Activated CD4-positive, alpha-beta memory T cell treated with anti-CD3 and anti-CD28 coated beads for 36 hours (primary cell): ENCODE data around the gene SLCO4A1. TPM values are rescaled to one million over a fixed set of nuclear protein-coding genes. Genes with fewer than 3 reads are reported as not detected.

Source experiments
- CTCF ChIA-PET: fragments of 350-600 bp; sonication (Branson Sonifier 250); formaldehyde crosslinking; loops from one replicate; lab custom pipeline; 2021; ENCODE audit warnings: antibody characterized with exemption, inconsistent platforms; lab: Charles Lee
- POLR2A ChIA-PET: fragments of 350-600 bp; sonication (Branson Sonifier 250); formaldehyde crosslinking; loops from one replicate; lab custom pipeline; 2021; ENCODE audit warnings: antibody characterized with exemption; lab: Charles Lee
- DNase-seq: peaks from one replicate; pipeline ENCODE4 v3.0.0-alpha.2; 2020
- H3K27ac Mint-ChIP-seq: one replicate; pipeline ENCODE4 v1.8.0; 2021; ENCODE audit warnings: mixed read lengths
- H3K27me3 Mint-ChIP-seq: one replicate; pipeline ENCODE4 v1.8.0; 2021; ENCODE audit warnings: mixed read lengths
- H3K36me3 Mint-ChIP-seq: one replicate; pipeline ENCODE4 v1.8.0; 2021; ENCODE audit warnings: mixed read lengths
- H3K4me1 Mint-ChIP-seq: one replicate; pipeline ENCODE4 v1.8.0; 2021; ENCODE audit warnings: low read depth, mixed read lengths
- H3K4me3 Mint-ChIP-seq: one replicate; pipeline ENCODE4 v1.8.0; 2021; ENCODE audit warnings: mild to moderate bottlenecking, mixed read lengths
- H3K9me3 Mint-ChIP-seq: one replicate; pipeline ENCODE4 v1.8.0; 2021; ENCODE audit warnings: mixed read lengths
- intact Hi-C: fragments of 100-400 bp; cut with micrococcal nuclease; formaldehyde crosslinking; loops from one replicate; pipeline ENCODE4 v1.15.1; 2023
- total RNA-seq, 2 experiments: library from RNA; stranded (reverse); gene quantifications; one replicate each; pipeline ENCODE4 v1.2.3, GENCODE V29; 2021

SLCO4A1 gene
- total RNA-seq, 2 experiments from 2014 or later: 29.6 to 30.7 TPM

DNA sequence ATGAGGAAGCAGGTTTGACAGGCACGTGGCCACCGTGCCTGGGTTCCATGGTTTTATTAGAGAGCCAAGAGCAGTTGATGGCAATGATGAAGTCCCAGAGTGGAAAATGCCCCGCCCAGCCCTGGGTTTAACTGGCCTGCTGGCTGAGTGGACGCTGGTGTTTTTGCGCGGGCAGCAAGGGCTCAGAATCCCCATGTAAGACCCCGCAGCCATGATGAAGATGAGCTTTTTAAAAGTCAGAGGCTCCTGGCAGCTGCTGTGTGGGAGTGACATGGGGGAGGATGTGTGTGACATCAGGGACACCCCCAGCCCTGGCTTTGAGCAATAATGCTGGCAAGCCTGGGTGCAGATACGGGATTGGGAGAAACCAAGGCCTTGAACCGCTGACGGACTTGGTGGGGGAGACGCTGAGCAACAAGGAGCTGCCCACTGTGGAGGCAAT, 33.0 kb upstream of the SLCO4A1 start:
- DNase-seq: no peak
- intact Hi-C loops: no loop called here
- ChIA-PET CTCF (interaction anchor here (1.6 kb wide), 1 partner anchor 110 kb away, joined by 9 read pairs; no protein-coding TSS in a partner anchor), POLR2A (no interaction called here)
- no peak overlapping the region for H3K4me3 Mint-ChIP-seq
- peaks cover 1% of the 10 kb centered on the region for H3K27me3 Mint-ChIP-seq
- H3K27ac Mint-ChIP-seq: no peak overlapping the region
- peaks cover 6% of the 10 kb centered on the region for H3K9me3 Mint-ChIP-seq
- H3K36me3 Mint-ChIP-seq: no peaks in the 10 kb centered on the region
- H3K4me1 Mint-ChIP-seq: no peaks in the 10 kb centered on the region

DNA sequence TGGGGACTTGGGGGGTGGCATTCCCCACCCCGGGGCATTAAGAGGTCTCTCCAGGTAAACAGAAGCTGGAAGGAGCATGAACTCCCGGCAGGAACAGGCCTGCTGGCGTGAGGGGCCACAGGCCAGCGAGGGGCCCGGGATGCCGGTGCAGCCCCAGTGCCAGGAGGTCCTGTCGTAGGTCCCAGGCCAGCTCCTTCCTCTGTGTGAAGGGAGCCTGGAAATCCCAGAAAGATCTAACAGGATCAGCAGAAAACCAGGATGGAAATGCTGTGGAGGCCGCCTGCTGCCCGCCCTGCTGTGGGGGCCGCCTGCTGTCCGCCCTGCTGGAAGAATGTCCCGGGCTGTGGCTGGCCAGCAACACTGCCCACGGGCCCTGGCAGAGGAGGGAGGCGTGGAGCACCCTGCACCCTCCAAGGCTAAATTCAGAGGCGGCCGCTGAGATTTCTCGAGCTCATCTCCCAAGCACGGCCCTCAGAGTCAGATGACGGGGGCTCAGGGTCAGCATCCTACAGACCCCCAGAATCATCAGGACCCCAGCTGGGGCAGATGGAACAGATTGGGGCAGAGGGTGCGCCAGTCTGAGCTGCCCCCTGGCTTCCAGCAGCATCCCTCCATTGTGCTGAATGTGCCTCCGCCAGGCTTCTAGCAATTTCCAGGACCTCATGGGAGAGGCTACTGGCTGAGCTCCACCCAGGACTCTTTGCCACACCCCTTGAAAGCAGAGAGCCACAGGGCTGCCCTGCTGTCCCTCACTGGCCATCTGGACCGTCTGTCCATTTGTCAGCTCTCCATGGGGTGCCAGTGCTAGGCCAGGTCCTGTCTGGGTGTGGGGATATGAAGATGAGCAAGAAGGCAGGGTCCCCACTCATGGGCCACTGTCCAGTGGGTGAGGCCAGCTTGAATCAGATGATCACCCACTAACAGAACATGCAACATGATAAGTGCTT, 32.2 kb upstream of the SLCO4A1 start:
- no peak for DNase-seq
- Mint-ChIP-seq H3K4me3 (no peak overlapping the region), H3K4me1 (no peaks in the 10 kb centered on the region), H3K27ac (no peak overlapping the region), H3K9me3 (peaks cover 6% of the 10 kb centered on the region), H3K27me3 (peaks cover 1% of the 10 kb centered on the region), H3K36me3 (no peaks in the 10 kb centered on the region)
- intact Hi-C loops: loop anchor here (10.0 kb wide), 1 partner anchor 205 kb away; the partner anchor contains the start of gene CABLES2
- POLR2A ChIA-PET: no interaction called here
- CTCF ChIA-PET: interaction anchor here (1.5 to 1.6 kb wide), 2 partner anchors 110 to 181 kb away, joined by 3 to 9 read pairs; no protein-coding TSS in a partner anchor

DNA sequence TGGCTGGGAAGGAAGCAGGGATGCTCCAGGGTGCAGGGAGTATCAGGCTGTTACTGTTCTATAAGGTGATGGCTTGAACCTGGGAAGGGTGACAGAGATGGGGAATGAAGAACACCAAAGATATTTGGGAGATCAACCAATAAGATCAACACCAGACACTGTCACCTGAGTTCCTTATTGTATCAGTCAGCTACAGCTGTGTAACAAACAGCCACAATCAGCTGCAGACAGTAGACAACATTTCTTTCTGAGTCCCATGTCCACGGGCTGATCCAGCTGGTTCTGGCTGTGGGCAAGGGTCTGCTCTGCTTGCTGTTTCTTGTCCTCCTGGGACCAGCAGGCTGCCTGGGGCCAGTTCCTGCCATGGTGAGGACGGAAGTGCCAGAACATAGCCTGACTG, 31.3 kb upstream of the SLCO4A1 start:
- Mint-ChIP-seq H3K36me3 (no peaks in the 10 kb centered on the region), H3K27me3 (peaks cover 1% of the 10 kb centered on the region), H3K4me1 (no peaks in the 10 kb centered on the region), H3K4me3 (no peak overlapping the region), H3K27ac (no peak overlapping the region), H3K9me3 (peaks cover 6% of the 10 kb centered on the region)
- ChIA-PET POLR2A (no interaction called here), CTCF (interaction anchor here (1.5 kb wide), 1 partner anchor 180 kb away, joined by 3 read pairs; no protein-coding TSS in a partner anchor)
- no peak for DNase-seq
- intact Hi-C loops: loop anchor here (10.0 kb wide), 1 partner anchor 206 kb away; the partner anchor contains the start of gene CABLES2

GRCh38 chr20:62611819-62612218, 30.5 kb upstream of the SLCO4A1 start:
- Mint-ChIP-seq H3K4me1 (peaks cover 2% of the 10 kb centered on the region), H3K36me3 (no peaks in the 10 kb centered on the region), H3K27me3 (peaks cover 1% of the 10 kb centered on the region), H3K4me3 (no peak overlapping the region), H3K27ac (no peak overlapping the region), H3K9me3 (peaks cover 6% of the 10 kb centered on the region)
- ChIA-PET POLR2A (no interaction called here), CTCF (no interaction called here)
- intact Hi-C loops: loop anchor here (10.0 kb wide), 1 partner anchor 207 kb away; the partner anchor contains the start of gene CABLES2
- DNase-seq: no peak

DNA sequence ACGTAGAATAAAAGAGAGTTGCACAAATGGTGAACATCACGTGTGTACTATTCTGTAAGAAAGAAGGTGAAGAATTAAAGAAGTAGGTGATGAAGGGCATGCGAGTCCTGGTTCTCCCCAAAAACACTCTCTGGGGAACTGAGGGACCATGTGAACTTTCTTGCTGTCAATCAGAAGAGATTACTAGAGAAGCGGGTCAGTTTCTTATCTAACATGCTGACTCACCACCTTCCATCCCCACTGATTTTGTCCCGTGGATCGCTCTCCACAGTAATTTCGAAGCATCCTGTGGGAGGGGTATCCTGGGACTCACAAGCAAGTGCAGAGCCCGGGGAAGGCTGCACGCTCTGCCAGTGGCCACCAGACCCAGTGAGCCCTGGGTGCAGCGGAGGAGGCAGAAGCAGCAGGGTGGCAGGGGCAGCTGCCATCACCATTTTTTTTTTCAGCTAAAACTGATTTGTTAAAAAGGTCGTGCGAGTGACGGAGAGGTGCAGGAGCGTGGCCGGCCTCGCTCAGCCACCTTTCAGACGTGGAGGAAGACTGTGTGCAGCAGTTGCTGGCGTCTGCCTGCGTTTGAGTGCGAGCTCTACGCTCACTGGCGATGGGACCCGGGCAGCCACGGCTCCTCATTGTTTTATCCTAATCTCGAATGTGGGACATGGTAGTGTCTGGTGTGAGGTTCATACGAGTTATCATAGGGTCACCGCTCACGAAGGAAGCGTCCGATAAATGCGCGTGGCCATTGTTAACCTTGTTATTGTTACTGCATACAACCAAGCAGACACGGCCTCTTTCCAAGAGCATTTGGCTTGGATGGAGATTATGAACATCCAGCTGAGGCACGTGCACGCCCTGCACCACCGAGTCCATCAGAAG, 28.0 kb upstream of the SLCO4A1 start:
- CTCF ChIA-PET: interaction anchor here (1.4 kb wide), 1 partner anchor 118 kb away, joined by 5 read pairs; no protein-coding TSS in a partner anchor

DNA sequence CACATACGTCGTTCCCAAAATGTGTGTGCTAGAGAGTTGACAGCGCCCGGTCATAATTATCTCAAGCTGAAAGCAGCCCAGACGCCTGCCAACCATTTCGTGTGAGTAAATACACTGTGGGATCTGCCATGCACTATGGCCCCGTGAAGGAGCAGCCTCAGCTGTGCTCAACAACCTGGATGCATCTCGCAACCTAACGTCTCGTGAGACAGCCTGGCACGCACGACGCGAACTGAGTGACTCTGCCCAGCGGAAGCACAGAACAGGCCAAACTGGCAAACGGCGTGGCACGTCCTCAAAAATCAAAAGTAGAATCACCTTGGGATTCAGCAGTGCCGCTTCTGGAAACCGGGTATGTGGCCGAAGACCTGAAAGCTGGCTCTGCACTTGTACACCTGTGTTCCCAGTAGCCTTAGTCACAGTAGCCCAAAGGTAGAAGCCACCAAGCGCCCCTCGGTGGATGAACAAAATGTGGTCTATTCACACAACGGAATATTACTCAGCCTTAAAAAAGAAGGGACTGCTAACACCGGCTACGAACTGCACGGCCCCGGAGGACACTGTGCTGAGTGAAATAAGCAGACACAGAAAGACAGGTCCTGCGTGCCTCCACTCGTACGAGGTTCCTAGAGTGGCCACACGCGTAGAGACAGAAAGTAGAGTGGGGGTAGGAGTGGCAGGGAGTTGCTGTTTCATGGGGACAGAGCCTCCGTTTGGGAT, 27.2 kb upstream of the SLCO4A1 start:
- POLR2A ChIA-PET: no interaction called here
- CTCF ChIA-PET: interaction anchor here (1.4 kb wide), 1 partner anchor 119 kb away, joined by 5 read pairs; no protein-coding TSS in a partner anchor
- Mint-ChIP-seq H3K36me3 (no peaks in the 10 kb centered on the region), H3K4me1 (peaks cover 28% of the 10 kb centered on the region), H3K9me3 (peaks cover 6% of the 10 kb centered on the region), H3K27ac (no peak overlapping the region), H3K27me3 (no peaks in the 10 kb centered on the region), H3K4me3 (no peak overlapping the region)
- DNase-seq: no peak
- intact Hi-C loops: loop anchor here (5.0 to 10.0 kb wide), 3 partner anchors 37 to 313 kb away; partner anchors contain the start of genes ADRM1 and CABLES2

More for the DNA sequence above, 28.0 kb upstream of the SLCO4A1 start:
- intact Hi-C loops: loop anchor here (10.0 kb wide), 1 partner anchor 210 kb away; the partner anchor contains the start of gene CABLES2
- DNase-seq: no peak
- H3K36me3 Mint-ChIP-seq: no peaks in the 10 kb centered on the region
- POLR2A ChIA-PET: interaction anchor here (0.6 kb wide), 1 partner anchor 174 kb away, joined by 3 read pairs; no protein-coding TSS in a partner anchor
- no peak overlapping the region for H3K4me3 Mint-ChIP-seq
- H3K4me1 Mint-ChIP-seq: peaks cover 27% of the 10 kb centered on the region
- H3K27me3 Mint-ChIP-seq: no peaks in the 10 kb centered on the region
- peaks cover 6% of the 10 kb centered on the region for H3K9me3 Mint-ChIP-seq
- no peak overlapping the region for H3K27ac Mint-ChIP-seq

DNA sequence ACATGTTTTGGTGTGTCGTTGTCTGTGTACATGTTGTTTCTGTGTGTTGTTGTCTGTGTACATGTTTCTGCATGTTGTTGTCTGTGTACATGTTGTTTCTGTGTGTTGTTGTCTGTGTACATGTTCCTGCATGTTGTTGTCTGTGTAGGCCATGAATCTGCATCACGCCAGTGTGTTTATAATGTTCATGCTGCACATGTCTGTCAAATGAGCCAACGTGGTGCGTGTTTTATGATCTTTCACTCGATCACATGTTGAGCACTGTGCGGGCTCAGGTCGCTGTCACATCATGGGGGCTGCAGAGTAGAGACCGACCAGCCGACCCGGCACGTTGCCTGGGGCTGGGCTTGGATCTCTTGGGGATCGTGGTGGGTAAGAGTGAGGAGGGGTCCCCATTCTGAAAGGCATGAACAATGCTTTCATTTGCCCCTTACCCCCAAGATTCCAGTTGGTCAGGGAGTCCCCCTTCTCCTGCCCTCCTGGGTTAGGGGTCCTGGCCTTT, 26.5 kb upstream of the SLCO4A1 start:
- intact Hi-C loops: loop anchor here (2.0 to 10.0 kb wide), 4 partner anchors 13 to 314 kb away; partner anchors contain the start of genes ADRM1 and CABLES2
- Mint-ChIP-seq H3K27ac (no peak overlapping the region), H3K9me3 (peaks cover 2% of the 10 kb centered on the region), H3K4me1 (peaks cover 28% of the 10 kb centered on the region), H3K27me3 (no peaks in the 10 kb centered on the region), H3K4me3 (no peak overlapping the region), H3K36me3 (no peaks in the 10 kb centered on the region)
- POLR2A ChIA-PET: no interaction called here
- DNase-seq: no peak
- CTCF ChIA-PET: interaction anchor here (0.9 to 1.9 kb wide), 4 partner anchors 12 to 314 kb away, joined by 3 to 12 read pairs (median 10); partner anchors contain the start of gene ADRM1

DNA sequence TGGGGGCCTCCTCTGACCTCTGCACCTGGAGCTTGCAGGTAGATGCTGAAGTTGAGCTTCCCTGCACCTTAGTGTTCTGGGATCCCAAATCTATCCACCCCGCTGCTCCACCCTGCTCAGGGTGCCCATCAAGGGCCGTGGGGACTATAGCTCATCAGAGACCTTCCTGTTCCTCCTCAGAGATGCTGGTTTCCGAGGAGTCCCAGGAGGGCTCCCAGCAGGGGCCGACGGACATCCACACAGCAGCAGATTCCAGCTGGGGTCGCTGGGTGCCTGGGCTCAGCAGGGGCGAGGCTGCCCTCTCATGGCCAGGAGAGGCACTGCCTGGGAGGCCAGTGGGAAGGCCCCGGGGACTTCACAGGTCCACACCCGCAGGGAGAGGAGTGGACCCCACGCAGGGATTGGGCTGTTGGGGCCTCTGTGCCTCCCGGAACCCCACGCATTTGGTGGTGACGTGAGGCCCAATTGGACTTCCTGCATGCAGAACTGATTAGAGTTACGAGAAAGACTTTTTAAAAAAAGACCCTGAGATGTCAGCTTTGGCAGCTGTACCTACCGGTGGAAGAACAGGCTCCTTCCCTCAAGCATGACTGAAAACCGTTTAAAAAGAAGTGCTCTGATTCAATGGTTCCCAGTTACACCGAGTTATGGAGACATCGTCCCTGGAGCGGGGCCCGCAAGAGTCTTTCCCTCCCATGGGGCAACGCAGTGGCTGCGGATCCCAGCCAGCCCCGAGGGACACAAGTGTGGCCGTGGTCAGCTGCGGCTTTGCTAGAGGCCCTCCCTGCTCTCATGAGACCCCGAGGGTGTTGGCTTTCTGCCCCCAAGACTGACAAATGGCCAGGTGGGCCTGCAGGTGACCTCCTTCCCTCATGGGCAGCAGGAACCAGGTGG, 25.3 kb upstream of the SLCO4A1 start:
- CTCF ChIA-PET: interaction anchor here (0.6 to 2.0 kb wide), 29 partner anchors 8 to 316 kb away, joined by 3 to 41 read pairs (median 4); partner anchors contain the start of genes ADRM1, RPS21, SLCO4A1 and TCFL5
- intact Hi-C loops: loop anchor here (2.0 to 10.0 kb wide), 4 partner anchors 14 to 315 kb away; partner anchors contain the start of genes ADRM1 and CABLES2

GRCh38 chr20:62617711-62618483, 24.4 kb upstream of the SLCO4A1 start:
- H3K36me3 Mint-ChIP-seq: no peaks in the 10 kb centered on the region
- H3K27me3 Mint-ChIP-seq: no peaks in the 10 kb centered on the region
- intact Hi-C loops: loop anchor here (1.0 to 10.0 kb wide), 6 partner anchors 15 to 316 kb away; partner anchors contain the start of genes ADRM1 and CABLES2
- POLR2A ChIA-PET: interaction anchor here (0.7 to 1.8 kb wide), 2 partner anchors 25 to 235 kb away, joined by 3 to 7 read pairs; partner anchors contain the start of gene SLCO4A1
- peaks cover 30% of the 10 kb centered on the region for H3K4me1 Mint-ChIP-seq
- H3K27ac Mint-ChIP-seq: peak overlapping the region; percentile 90
- peak; percentile 81 for DNase-seq
- H3K4me3 Mint-ChIP-seq: peak overlapping the region; percentile 51
- CTCF ChIA-PET: interaction anchor here (0.6 to 2.0 kb wide), 25 partner anchors 9 to 317 kb away, joined by 3 to 41 read pairs (median 5); partner anchors contain the start of genes ADRM1, RPS21 and SLCO4A1
- H3K9me3 Mint-ChIP-seq: no peaks in the 10 kb centered on the region

More for the DNA sequence above, 25.3 kb upstream of the SLCO4A1 start:
- no peaks in the 10 kb centered on the region for H3K27me3 Mint-ChIP-seq
- no peaks in the 10 kb centered on the region for H3K36me3 Mint-ChIP-seq
- peak overlapping the region; percentile 90 for H3K27ac Mint-ChIP-seq
- peak overlapping the region; percentile 48 for H3K4me3 Mint-ChIP-seq
- peaks cover 28% of the 10 kb centered on the region for H3K4me1 Mint-ChIP-seq
- POLR2A ChIA-PET: interaction anchor here (0.7 to 1.8 kb wide), 4 partner anchors 25 to 235 kb away, joined by 3 to 7 read pairs (median 4); partner anchors contain the start of gene SLCO4A1
- peak; percentile 84 for DNase-seq
- H3K9me3 Mint-ChIP-seq: no peaks in the 10 kb centered on the region
